HCT116 (cell line): ENCODE results near the gene GPC5.

Experiments used
- CBX3 ChIP-seq: IDR thresholded peaks from 2 replicates; pipeline ENCODE4 v1.6.1; 2012; ENCODE audit warnings: low read depth
- ELF1 ChIP-seq: IDR thresholded peaks from 2 replicates; pipeline ENCODE4 v1.6.1; 2012; ENCODE audit warnings: low read depth, borderline replicate concordance
- EZH2 ChIP-seq: fragments of 200-600 bp; sonication (generic); IDR thresholded peaks from 2 replicates; pipeline ENCODE4 v1.6.1; 2017; ENCODE audit warnings: antibody characterized with exemption, mixed run types
- EZH2phosphoT487 ChIP-seq: fragments of 200-600 bp; IDR thresholded peaks from 2 replicates; pipeline ENCODE4 v1.6.1; 2018; ENCODE audit warnings: antibody characterized with exemption, borderline replicate concordance
- JUND ChIP-seq: IDR thresholded peaks from 2 replicates; pipeline ENCODE4 v1.6.1; 2012
- POLR2AphosphoS5 ChIP-seq: IDR thresholded peaks from 2 replicates; pipeline ENCODE4 v1.6.1; 2011; ENCODE audit warnings: mild to moderate bottlenecking, low read depth, low read length, moderate library complexity
- SIN3A ChIP-seq: IDR thresholded peaks from 2 replicates; pipeline ENCODE4 v1.6.1; 2012; ENCODE audit warnings: low read depth
- SP1 ChIP-seq: IDR thresholded peaks from 2 replicates; pipeline ENCODE4 v1.6.1; 2012; ENCODE audit warnings: low read depth
- TF ChIP-seq, protein P1 (sequence below), 3 experiments: fragments of 200-600 bp in 1 of 3; sonication (generic) in 1 of 3; IDR thresholded peaks in 2 of 3; conservative IDR thresholded peaks in 1 of 3; 2 replicates each; pipeline ENCODE4 v1.5.1; 2012 to 2017; ENCODE audit warnings: low read depth in 2 of 3, low read length in 2 of 3, antibody characterized with exemption in 1 of 3, borderline replicate concordance in 1 of 3, control low read depth in 1 of 3, mild to moderate bottlenecking in 1 of 3, mixed read lengths in 1 of 3, mixed run types in 1 of 3, moderate library complexity in 1 of 3; ENCODE audit not compliant: insufficient read depth in 1 of 3
- TF ChIP-seq, protein P2 (sequence below): IDR thresholded peaks from 2 replicates; pipeline ENCODE4 v1.6.1; 2012
- TF ChIP-seq, protein P3 (sequence below): IDR thresholded peaks from 2 replicates; pipeline ENCODE4 v1.6.1; 2012; ENCODE audit warnings: low read depth

DNA sequence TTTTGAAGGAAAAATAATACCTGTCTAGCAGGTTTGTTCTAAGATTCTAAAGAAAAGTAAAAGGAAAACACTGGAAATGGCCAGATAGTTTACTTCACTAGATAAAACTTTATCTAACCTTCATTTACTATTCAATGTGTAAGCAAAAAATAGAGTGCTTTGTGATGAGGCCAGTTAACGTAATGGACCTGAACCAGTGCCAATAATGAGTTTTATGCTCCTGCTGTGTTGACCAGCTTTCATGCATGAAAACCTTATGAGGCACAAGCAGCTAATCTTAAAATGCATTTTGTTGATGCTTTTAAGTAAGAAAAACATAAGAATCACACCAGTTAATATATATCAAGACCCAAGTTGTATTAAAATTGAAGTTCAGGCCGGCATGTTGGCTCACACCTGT, 1211.0 kb downstream of the GPC5 start:
- TF ChIP-seq EZH2phosphoT487 (no peak), SP1 (no peak), SIN3A (no peak), POLR2AphosphoS5 (no peak), CBX3 (no peak), JUND (no peak), EZH2 (no peak), ELF1 (no peak)
- TF ChIP-seq, protein P1, sequence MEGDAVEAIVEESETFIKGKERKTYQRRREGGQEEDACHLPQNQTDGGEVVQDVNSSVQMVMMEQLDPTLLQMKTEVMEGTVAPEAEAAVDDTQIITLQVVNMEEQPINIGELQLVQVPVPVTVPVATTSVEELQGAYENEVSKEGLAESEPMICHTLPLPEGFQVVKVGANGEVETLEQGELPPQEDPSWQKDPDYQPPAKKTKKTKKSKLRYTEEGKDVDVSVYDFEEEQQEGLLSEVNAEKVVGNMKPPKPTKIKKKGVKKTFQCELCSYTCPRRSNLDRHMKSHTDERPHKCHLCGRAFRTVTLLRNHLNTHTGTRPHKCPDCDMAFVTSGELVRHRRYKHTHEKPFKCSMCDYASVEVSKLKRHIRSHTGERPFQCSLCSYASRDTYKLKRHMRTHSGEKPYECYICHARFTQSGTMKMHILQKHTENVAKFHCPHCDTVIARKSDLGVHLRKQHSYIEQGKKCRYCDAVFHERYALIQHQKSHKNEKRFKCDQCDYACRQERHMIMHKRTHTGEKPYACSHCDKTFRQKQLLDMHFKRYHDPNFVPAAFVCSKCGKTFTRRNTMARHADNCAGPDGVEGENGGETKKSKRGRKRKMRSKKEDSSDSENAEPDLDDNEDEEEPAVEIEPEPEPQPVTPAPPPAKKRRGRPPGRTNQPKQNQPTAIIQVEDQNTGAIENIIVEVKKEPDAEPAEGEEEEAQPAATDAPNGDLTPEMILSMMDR (IDR thresholded peaks at IDR 0.05 in 2 of 3, conservative IDR thresholded peaks at IDR 0.05 in 1 of 3; ENCODE audit: borderline replicate concordance in 1 of 3, insufficient read depth in 1 of 3, low read depth in 2 of 3, low read length in 2 of 3), result no peak
- TF ChIP-seq, protein P2, sequence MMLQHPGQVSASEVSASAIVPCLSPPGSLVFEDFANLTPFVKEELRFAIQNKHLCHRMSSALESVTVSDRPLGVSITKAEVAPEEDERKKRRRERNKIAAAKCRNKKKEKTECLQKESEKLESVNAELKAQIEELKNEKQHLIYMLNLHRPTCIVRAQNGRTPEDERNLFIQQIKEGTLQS, result no peak
- TF ChIP-seq, protein P3, sequence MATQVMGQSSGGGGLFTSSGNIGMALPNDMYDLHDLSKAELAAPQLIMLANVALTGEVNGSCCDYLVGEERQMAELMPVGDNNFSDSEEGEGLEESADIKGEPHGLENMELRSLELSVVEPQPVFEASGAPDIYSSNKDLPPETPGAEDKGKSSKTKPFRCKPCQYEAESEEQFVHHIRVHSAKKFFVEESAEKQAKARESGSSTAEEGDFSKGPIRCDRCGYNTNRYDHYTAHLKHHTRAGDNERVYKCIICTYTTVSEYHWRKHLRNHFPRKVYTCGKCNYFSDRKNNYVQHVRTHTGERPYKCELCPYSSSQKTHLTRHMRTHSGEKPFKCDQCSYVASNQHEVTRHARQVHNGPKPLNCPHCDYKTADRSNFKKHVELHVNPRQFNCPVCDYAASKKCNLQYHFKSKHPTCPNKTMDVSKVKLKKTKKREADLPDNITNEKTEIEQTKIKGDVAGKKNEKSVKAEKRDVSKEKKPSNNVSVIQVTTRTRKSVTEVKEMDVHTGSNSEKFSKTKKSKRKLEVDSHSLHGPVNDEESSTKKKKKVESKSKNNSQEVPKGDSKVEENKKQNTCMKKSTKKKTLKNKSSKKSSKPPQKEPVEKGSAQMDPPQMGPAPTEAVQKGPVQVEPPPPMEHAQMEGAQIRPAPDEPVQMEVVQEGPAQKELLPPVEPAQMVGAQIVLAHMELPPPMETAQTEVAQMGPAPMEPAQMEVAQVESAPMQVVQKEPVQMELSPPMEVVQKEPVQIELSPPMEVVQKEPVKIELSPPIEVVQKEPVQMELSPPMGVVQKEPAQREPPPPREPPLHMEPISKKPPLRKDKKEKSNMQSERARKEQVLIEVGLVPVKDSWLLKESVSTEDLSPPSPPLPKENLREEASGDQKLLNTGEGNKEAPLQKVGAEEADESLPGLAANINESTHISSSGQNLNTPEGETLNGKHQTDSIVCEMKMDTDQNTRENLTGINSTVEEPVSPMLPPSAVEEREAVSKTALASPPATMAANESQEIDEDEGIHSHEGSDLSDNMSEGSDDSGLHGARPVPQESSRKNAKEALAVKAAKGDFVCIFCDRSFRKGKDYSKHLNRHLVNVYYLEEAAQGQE, result no peak
